ENCODE measurements around the gene HJURP. TPM values are rescaled to one million over a fixed set of nuclear protein-coding genes. Genes with fewer than 3 reads are reported as not detected.
"Not testable (repeated sequence)": the region's sequence is repeated elsewhere in the genome, so short reads cannot be mapped to it uniquely, and the experiment has no call there.

HJURP gene, protein sequence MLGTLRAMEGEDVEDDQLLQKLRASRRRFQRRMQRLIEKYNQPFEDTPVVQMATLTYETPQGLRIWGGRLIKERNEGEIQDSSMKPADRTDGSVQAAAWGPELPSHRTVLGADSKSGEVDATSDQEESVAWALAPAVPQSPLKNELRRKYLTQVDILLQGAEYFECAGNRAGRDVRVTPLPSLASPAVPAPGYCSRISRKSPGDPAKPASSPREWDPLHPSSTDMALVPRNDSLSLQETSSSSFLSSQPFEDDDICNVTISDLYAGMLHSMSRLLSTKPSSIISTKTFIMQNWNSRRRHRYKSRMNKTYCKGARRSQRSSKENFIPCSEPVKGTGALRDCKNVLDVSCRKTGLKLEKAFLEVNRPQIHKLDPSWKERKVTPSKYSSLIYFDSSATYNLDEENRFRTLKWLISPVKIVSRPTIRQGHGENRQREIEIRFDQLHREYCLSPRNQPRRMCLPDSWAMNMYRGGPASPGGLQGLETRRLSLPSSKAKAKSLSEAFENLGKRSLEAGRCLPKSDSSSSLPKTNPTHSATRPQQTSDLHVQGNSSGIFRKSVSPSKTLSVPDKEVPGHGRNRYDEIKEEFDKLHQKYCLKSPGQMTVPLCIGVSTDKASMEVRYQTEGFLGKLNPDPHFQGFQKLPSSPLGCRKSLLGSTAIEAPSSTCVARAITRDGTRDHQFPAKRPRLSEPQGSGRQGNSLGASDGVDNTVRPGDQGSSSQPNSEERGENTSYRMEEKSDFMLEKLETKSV
- total RNA-seq: 8.9 TPM
- polyA plus RNA-seq: 0.27 TPM

DNA sequence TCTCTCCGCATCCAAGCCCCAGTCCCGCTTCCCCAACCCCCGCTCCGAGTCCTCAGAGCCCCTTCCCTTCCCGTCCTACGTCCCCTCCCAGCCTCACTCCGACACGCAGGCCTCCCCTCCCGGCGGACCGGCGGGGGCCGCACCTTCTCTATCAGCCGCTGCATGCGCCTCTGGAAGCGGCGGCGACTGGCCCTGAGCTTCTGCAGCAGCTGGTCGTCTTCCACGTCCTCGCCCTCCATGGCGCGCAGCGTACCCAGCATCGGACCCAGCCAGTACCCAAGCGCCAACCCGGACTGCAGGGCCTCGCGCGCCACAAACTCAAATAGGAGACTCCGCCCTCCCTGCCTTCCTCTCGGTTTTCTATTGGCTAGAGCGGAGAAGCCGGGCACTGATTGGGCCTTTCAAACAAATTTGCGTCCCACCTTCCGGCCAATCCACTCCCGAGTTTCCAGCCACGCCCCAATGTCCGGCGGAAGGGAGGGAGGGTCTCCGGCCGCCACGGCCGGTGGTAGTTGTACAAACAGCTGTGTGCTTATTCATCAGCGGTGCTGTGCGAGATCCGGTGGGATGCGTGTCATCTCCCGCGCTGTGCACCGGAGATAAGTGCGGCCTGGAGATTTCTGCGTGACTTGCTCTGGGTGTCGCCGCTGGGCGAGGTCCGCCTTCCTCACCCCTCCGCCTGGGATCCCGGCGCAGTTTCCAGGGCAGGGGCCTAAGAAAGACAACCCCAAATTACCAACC is at the start of gene HJURP:
Gene HJURP, minus strand, starts transcription at position 295 of the 741 bp plus-strand sequence. Its CDS starts 35 bp downstream, at position 260.
- 1% methylated on average over 60 of the region's 60 CpGs for WGBS
- H3K4me3 ChIP-seq (ENCODE audit: low read depth, low read length): peak within 1 kb of the TSS; percentile 54
- peak; percentile 91 for DNase-seq (ENCODE audit: extremely low spot score)
- H3K36me3 ChIP-seq (ENCODE audit: insufficient read depth): no peaks in the 10 kb centered on the region
- H3K27ac ChIP-seq (ENCODE audit: low read depth): no peak within 1 kb of the TSS
- no peaks in the 10 kb centered on the region for H3K4me1 ChIP-seq (ENCODE audit: insufficient read depth)

- Histone ChIP-seq H3K4me1 (ENCODE audit: insufficient read depth) (no peaks in the 10 kb centered on the region), H3K4me3 (ENCODE audit: low read depth, low read length) (no peak overlapping the region), H3K36me3 (ENCODE audit: insufficient read depth) (no peaks in the 10 kb centered on the region), H3K27ac (ENCODE audit: low read depth) (no peak overlapping the region)
- WGBS: 90% methylated on average over 4 of the region's 4 CpGs
- no peak for DNase-seq (ENCODE audit: extremely low spot score)
Observed at GRCh38 chr2:233901884-233902283, 47.5 kb upstream of the HJURP start.

DNA sequence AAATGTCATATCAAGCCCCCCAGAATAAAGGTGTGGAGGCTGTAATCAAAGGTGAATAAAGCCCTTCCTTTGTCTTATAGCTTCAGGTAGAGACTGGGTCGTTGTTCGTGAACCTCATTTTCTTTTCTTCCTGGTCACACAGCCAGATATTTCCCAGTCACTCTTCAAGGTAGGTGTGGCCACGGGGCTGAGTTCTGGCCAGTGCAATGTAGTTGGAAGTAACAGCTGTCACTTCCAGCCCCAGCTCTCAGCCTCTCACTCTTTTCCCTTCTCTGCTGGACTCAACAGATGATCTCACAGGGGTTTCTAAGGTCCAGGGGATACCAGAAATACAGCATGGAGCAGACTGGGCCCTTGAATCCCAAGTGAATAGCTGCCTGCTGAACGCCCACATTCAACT is 47.0 kb upstream of the HJURP start:
- H3K4me3 ChIP-seq (ENCODE audit: low read depth, low read length): no peak overlapping the region
- WGBS: 70% methylated on average over 4 of the region's 4 CpGs
- no peak overlapping the region for H3K27ac ChIP-seq (ENCODE audit: low read depth)
- no peak for DNase-seq (ENCODE audit: extremely low spot score)
- H3K36me3 ChIP-seq (ENCODE audit: insufficient read depth): no peaks in the 10 kb centered on the region
- no peaks in the 10 kb centered on the region for H3K4me1 ChIP-seq (ENCODE audit: insufficient read depth)

DNA sequence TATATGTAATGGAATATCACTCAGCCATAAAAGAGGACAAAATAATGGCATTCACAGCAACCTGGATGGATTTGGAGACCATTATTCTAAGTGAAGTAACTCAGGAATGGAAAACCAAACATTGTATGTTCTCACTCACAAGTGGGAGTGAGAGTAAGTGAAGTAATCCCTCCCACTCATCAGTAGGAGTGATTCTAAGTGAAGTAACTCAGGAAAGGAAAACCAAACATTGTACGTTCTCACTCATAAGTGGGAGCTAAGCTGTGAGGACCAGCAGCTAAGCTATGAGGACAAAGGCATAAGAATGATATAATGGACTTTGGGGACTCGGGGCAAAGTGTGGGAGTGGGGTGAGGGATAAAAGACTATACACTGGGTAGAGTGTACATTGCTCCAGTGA is 41.9 kb upstream of the HJURP start:
- H3K36me3 ChIP-seq (ENCODE audit: insufficient read depth); H3K27ac ChIP-seq (ENCODE audit: low read depth); H3K4me1 ChIP-seq (ENCODE audit: insufficient read depth); H3K4me3 ChIP-seq (ENCODE audit: low read depth, low read length); DNase-seq (ENCODE audit: extremely low spot score): not testable (repeated sequence)
- 77% methylated on average over 2 of the region's 2 CpGs for WGBS

DNA sequence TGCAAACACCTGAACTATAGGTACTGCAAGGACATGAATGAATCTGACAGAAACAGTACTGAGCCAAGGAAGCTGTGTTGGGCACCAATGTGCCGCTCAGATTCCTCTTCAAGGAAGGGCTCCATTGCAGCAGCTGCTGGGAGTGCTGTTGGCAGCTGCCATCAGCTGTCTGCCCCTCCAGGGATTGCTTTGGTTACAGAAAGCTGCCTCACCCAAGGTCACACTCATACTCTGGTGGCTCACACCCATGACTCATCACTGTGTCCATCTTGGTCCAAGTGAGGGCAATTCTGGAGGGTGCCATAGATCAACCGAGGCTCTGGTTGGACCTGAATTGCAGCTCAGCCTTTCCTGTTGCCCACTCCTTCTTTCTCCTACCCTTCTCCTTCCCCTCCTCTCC is 38.5 kb upstream of the HJURP start:
- 92% methylated on average over 2 of the region's 2 CpGs for WGBS
- Histone ChIP-seq H3K36me3 (ENCODE audit: insufficient read depth) (no peaks in the 10 kb centered on the region), H3K27ac (ENCODE audit: low read depth) (no peak overlapping the region), H3K4me1 (ENCODE audit: insufficient read depth) (no peaks in the 10 kb centered on the region), H3K4me3 (ENCODE audit: low read depth, low read length) (no peak overlapping the region)
- no peak for DNase-seq (ENCODE audit: extremely low spot score)

- Histone ChIP-seq H3K36me3 (ENCODE audit: insufficient read depth) (no peaks in the 10 kb centered on the region), H3K27ac (ENCODE audit: low read depth) (no peak overlapping the region), H3K4me3 (ENCODE audit: low read depth, low read length) (no peak overlapping the region), H3K4me1 (ENCODE audit: insufficient read depth) (no peaks in the 10 kb centered on the region)
- no peak for DNase-seq (ENCODE audit: extremely low spot score)
Observed at GRCh38 chr2:233882353-233882752, 28.0 kb upstream of the HJURP start.

DNA sequence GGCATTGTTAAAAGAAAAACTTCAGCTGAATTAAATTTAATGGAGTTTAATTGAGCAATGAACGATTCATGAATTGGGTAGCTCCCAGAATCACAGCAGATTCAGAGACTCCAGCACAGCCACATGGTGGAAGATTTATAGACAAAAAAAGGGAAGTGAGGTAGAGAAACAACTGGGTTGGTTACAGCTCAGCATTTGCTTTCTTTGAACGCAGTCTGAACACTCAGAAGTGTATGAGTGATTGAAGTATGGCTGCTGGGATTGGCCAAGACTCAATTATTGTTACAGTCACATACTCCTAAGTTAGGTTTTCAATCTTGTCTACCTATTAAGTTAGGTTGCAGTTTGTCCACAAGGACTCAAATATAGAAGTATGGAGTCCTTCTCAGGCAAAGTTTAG is 17.8 kb upstream of the HJURP start:
- not testable (repeated sequence) for H3K27ac ChIP-seq (ENCODE audit: low read depth); H3K4me1 ChIP-seq (ENCODE audit: insufficient read depth); H3K36me3 ChIP-seq (ENCODE audit: insufficient read depth); H3K4me3 ChIP-seq (ENCODE audit: low read depth, low read length); DNase-seq (ENCODE audit: extremely low spot score)
- WGBS: 45% methylated on average over 2 of the region's 2 CpGs

- DNase-seq (ENCODE audit: extremely low spot score): no peak
- H3K27ac ChIP-seq (ENCODE audit: low read depth): no peak overlapping the region
- WGBS: 63% methylated on average over 4 of the region's 4 CpGs
- H3K36me3 ChIP-seq (ENCODE audit: insufficient read depth): no peaks in the 10 kb centered on the region
- H3K4me3 ChIP-seq (ENCODE audit: low read depth, low read length): no peak overlapping the region
- H3K4me1 ChIP-seq (ENCODE audit: insufficient read depth): no peaks in the 10 kb centered on the region
Observed at GRCh38 chr2:233871432-233871831, 17.1 kb upstream of the HJURP start.

DNA sequence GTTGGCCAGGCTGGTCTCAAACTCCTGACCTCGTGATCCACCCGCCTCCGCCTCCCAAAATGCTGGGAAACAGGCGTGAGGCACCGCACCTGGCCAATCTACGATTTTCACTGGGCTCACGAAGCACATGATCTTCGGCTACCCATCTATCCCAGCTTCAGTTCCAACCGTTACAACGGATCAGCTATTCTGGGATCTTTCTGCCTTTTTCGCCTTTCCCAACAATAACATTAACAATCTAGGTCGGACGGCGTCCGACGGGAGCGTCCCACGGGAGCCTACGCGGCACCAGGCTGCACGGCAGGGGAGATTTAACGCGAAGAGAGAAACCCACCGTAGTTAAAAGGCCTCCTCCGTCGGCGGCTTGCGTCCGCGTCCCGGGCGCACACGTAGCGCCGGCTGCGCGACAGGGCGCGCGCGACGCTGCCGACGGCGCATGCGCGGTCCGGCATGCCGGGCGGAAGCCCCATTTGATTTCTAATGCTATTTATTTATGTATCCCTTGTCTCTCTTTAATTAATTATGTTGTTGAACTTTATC is 13.7 kb upstream of the HJURP start, which contains the start of gene MSL3B:
Gene MSL3B, minus strand, starts transcription at position 394 of the 540 bp plus-strand sequence.
- 8% methylated on average over 50 of the region's 50 CpGs for WGBS
- no peak for DNase-seq (ENCODE audit: extremely low spot score)
- H3K36me3 ChIP-seq (ENCODE audit: insufficient read depth): no peaks in the 10 kb centered on the region
- peak within 1 kb of the TSS; percentile 34 for H3K4me3 ChIP-seq (ENCODE audit: low read depth, low read length)
- H3K27ac ChIP-seq (ENCODE audit: low read depth): no peak within 1 kb of the TSS
- H3K4me1 ChIP-seq (ENCODE audit: insufficient read depth): no peaks in the 10 kb centered on the region

- WGBS: 94% methylated on average over 11 of the region's 11 CpGs
- no peak overlapping the region for H3K27ac ChIP-seq (ENCODE audit: low read depth)
- DNase-seq (ENCODE audit: extremely low spot score): no peak
Observed at GRCh38 chr2:233866479-233866878, 12.1 kb upstream of the HJURP start.

GRCh38 chr2:233865838-233866237 is 11.5 kb upstream of the HJURP start:
- WGBS: 92% methylated on average over 3 of the region's 3 CpGs
- Histone ChIP-seq H3K36me3 (ENCODE audit: insufficient read depth) (no peaks in the 10 kb centered on the region), H3K27ac (ENCODE audit: low read depth) (no peak overlapping the region), H3K4me3 (ENCODE audit: low read depth, low read length) (no peak overlapping the region), H3K4me1 (ENCODE audit: insufficient read depth) (no peaks in the 10 kb centered on the region)
- no peak for DNase-seq (ENCODE audit: extremely low spot score)

More at GRCh38 chr2:233866479-233866878, 12.1 kb upstream of the HJURP start:
- no peaks in the 10 kb centered on the region for H3K36me3 ChIP-seq (ENCODE audit: insufficient read depth)
- H3K4me3 ChIP-seq (ENCODE audit: low read depth, low read length): no peak overlapping the region
- H3K4me1 ChIP-seq (ENCODE audit: insufficient read depth): no peaks in the 10 kb centered on the region

DNA sequence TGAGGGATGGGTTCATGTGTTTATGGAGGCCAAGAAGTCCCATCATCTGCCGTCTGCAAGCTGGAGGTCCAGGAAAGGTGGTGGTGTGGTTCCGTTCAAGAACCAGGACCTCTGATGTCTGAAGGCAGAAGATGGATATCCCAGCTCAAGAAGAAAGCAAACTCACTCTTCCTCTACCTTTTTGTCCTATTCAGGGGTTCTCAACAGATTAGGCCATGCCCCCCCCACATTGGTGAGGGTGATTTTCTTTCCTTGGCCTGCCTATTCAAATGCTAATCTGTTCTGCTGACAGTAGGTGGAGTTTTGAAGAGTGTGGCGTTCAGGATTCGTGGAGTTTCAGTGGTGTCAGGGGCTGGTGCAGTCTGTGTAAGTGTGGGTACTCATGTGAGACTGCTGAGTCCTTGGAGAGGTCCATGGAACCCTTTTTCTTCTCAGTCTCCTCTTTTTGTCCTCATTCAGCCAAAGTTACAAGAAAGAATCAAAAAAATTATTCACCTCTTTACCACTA is 8.0 kb upstream of the HJURP start:
- Histone ChIP-seq H3K36me3 (ENCODE audit: insufficient read depth) (no peaks in the 10 kb centered on the region), H3K4me3 (ENCODE audit: low read depth, low read length) (no peak overlapping the region), H3K27ac (ENCODE audit: low read depth) (no peak overlapping the region), H3K4me1 (ENCODE audit: insufficient read depth) (no peaks in the 10 kb centered on the region)
- no peak for DNase-seq (ENCODE audit: extremely low spot score)
- 78% methylated on average over 4 of the region's 4 CpGs for WGBS

- Histone ChIP-seq H3K27ac (ENCODE audit: low read depth) (no peak overlapping the region), H3K4me1 (ENCODE audit: insufficient read depth) (no peaks in the 10 kb centered on the region), H3K4me3 (ENCODE audit: low read depth, low read length) (no peak overlapping the region), H3K36me3 (ENCODE audit: insufficient read depth) (no peaks in the 10 kb centered on the region)
- WGBS: 78% methylated on average over 4 of the region's 4 CpGs
- no peak for DNase-seq (ENCODE audit: extremely low spot score)
Observed at GRCh38 chr2:233858331-233858730, 4.0 kb upstream of the HJURP start.

Data from urinary bladder (tissue), 4 donors.